ENCODE data around the gene KLHL40. TPM values are rescaled to one million over a fixed set of nuclear protein-coding genes. Genes with fewer than 3 reads are reported as not detected.

KLHL40 gene
- total and polyA plus RNA-seq, 10 of the 15 experiments (the other 5 are each of a cell fraction or from before 2014, with no cell fraction given): not detected

GRCh38 chr3:42652611-42653302 is 32.6 kb upstream of the KLHL40 start:
- peak; percentile 16 for DNase-seq (ENCODE audit: low read depth, low spot score)
- Histone ChIP-seq H3K9me3 (replicated peaks; ENCODE audit: control insufficient read depth, insufficient read depth, low read length) (no peaks in the 10 kb centered on the region), H3K4me2 (ENCODE audit: control insufficient read depth, insufficient read depth) (peak overlapping the region; percentile 90), H3K27ac (ENCODE audit: control insufficient read depth, insufficient read depth) (peak overlapping the region; percentile 48), H3K79me2 (ENCODE audit: control insufficient read depth, insufficient read depth, low read length) (no peaks in the 10 kb centered on the region; the same call in 1 of the 2 replicates), H3K4me3 (peak overlapping the region; percentile 73; the same call in 1 of the 2 replicates), H3K4me1 (ENCODE audit: control insufficient read depth, insufficient read depth, low read length) (peaks cover 17% of the 10 kb centered on the region), H3K9ac (ENCODE audit: control insufficient read depth, insufficient read depth, low read length) (peak overlapping the region; percentile 30; the same call in 1 of the 2 replicates), H4K20me1 (ENCODE audit: control insufficient read depth, insufficient read depth) (no peaks in the 10 kb centered on the region), H3K27me3 (replicated peaks in 1 of 2; ENCODE audit: control insufficient read depth in 2 of 2, insufficient read depth in 2 of 2, low read length in 1 of 2) (no peaks in the 10 kb centered on the region), H3K36me3 (ENCODE audit: control insufficient read depth in 2 of 2, insufficient read depth in 2 of 2, low read length in 1 of 2) (peaks cover 0 to under 1% of the 10 kb centered on the region in 2 experiments; a peak in 1 of 4 replicates), H2AFZ (ENCODE audit: control insufficient read depth, low read depth, low read length) (peak overlapping the region; percentile 71)
- ChIA-PET RAD21 (ENCODE audit: unreplicated experiment) (interaction anchor here (1.4 kb wide), 1 partner anchor 40 kb away, joined by 4 read pairs; no protein-coding TSS in a partner anchor), POLR2A (interaction anchor here (0.5 to 2.9 kb wide), 7 partner anchors 11 to 251 kb away, joined by 3 to 17 read pairs (median 3); partner anchors contain the start of genes NKTR and SEC22C), CTCF (interaction anchor here (1.0 to 2.3 kb wide), 5 partner anchors 10 to 92 kb away, joined by 3 to 9 read pairs (median 4); partner anchors contain the start of gene SEC22C), SMC1A (ENCODE audit: uncharacterized antibody, unreplicated experiment) (interaction anchor here (1.0 to 3.0 kb wide), 7 partner anchors 13 to 93 kb away, joined by 3 to 11 read pairs (median 5); partner anchors contain the start of gene SEC22C)
- TF ChIP-seq MXI1 (IDR thresholded peaks at IDR 0.05; ENCODE audit: low read depth, low read length): 0 out of 2 replicates have a peak, but pooled peaks have one; percentile 25
- 0 out of 2 replicates have a peak, but pooled peaks have one; percentile 15 for TF ChIP-seq RELB (IDR thresholded peaks at IDR 0.05; ENCODE audit: low read depth)
- TF ChIP-seq HDGF (IDR thresholded peaks at IDR 0.05): 0 out of 2 replicates have a peak, but pooled peaks have one; percentile 15
- no peak for TF ChIP-seq CREM (IDR thresholded peaks at IDR 0.05; ENCODE audit: low read depth)
- peak; percentile 73 for TF ChIP-seq POLR2A (IDR thresholded peaks at IDR 0.05; ENCODE audit: low read depth, low read length)
- 0 out of 2 replicates have a peak, but pooled peaks have one; percentile 11 for TF ChIP-seq NFYB (IDR thresholded peaks at IDR 0.05; ENCODE audit: insufficient read depth, low read depth, low read length)
- TF ChIP-seq ZNF622 (IDR thresholded peaks at IDR 0.05): no peak
- TF ChIP-seq TCF12 (IDR thresholded peaks at IDR 0.05; ENCODE audit: low read depth, low read length): 0 out of 2 replicates have a peak, but pooled peaks have one; percentile 56
- peak; percentile 16; the same call in 1 of the 2 replicates for TF ChIP-seq RUNX3 (IDR thresholded peaks at IDR 0.05; ENCODE audit: low read length)
- TF ChIP-seq FOXK2 (IDR thresholded peaks at IDR 0.05): no peak
- TF ChIP-seq IKZF1 (conservative IDR thresholded peaks at IDR 0.05): peak; percentile 27; the same call in 1 of the 2 replicates
- peak; percentile 95 for TF ChIP-seq SPI1 (IDR thresholded peaks at IDR 0.05; ENCODE audit: borderline replicate concordance, insufficient read depth, low read depth, low read length)
- TF ChIP-seq ZBTB33 (IDR thresholded peaks at IDR 0.05): no peak
- no peak for TF ChIP-seq RB1 (IDR thresholded peaks at IDR 0.05; ENCODE audit: borderline replicate concordance)
- no TSS peak for BruUV-seq (replicated peaks)
- intact Hi-C loops (cut with micrococcal nuclease; ENCODE audit: unreplicated experiment) (loop anchor here (5.0 kb wide), 1 partner anchor 90 kb away; no protein-coding TSS in a partner anchor), in situ Hi-C loops (cut with MboI) (no loop called here)
- FAIRE-seq: no peak
- 41% methylated on average over 7 of the region's 7 CpGs for WGBS (ENCODE audit: insufficient coverage, insufficient replicate concordance, low lambda C conversion rate, missing lambda C conversion rate)
- peak; percentile 84 for ATAC-seq
